SK-N-MC (cell line): ENCODE measurements around the gene PHIP.

Source experiments
- EZH2 ChIP-seq: fragments of 200-600 bp; sonication (generic); IDR thresholded peaks from one replicate; pipeline ENCODE4 v1.6.1; 2017; ENCODE audit warnings: antibody characterized with exemption
- POLR2AphosphoS5 ChIP-seq: IDR thresholded peaks from 2 replicates; pipeline ENCODE4 v1.6.1; 2012; ENCODE audit warnings: mild to moderate bottlenecking, low read depth, low read length, borderline replicate concordance

DNA sequence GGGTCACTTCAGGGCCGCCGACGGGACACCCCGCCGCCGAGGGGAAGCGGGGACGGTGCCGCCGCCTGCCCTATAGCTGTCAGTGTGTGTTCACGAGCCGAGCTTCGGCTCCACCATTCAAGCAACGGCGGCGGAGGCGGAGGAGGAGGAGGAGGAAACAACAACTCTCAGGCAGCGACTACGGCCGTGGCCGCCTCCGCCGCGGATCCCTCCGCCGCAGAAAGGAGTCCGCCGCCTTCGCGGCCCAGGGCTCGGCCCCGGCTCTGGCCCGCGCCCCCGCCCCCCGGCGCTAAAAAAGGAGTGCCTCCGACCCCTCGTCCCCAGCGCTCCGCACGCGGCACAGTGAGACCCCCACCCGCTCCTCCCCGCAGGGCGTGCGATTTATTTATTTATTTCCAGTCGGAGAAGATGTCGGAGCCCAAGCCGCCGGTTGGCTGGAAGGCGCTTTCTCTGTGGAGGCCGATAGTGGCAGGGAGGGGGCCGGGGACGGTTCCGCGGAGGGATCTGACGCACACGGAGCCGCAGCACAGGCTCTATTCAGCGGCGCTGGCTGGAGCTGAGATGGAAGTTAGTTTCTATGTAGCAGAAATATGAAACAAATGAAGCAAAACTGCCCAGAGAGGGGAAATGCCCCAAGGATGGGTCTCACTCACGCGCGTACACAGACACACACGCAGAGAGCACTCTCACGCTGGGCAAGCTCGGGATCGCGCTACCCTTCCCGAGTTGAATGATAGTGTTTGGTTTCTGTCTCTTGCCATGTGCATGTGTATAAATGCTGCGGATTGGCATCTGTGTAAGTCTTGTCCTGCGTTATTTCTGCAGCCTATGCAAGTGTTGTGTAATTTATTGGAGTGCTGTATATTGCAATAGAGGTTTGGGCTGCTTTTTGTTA, at the start of gene PHIP:
- TF ChIP-seq POLR2AphosphoS5 (peak; percentile 85), EZH2 (no peak)
